HL-60 (cell line): ENCODE data around the gene C11orf97.

Experiments used
- GABPA ChIP-seq: IDR thresholded peaks from 2 replicates; pipeline ENCODE4 v1.6.1; 2012; ENCODE audit warnings: low read depth
- POLR2AphosphoS5 ChIP-seq: IDR thresholded peaks from 2 replicates; pipeline ENCODE4 v1.6.1; 2012; ENCODE audit warnings: low read depth
- TF ChIP-seq, protein P1 (sequence below): IDR thresholded peaks from one replicate; pipeline ENCODE4 v1.5.1; 2011; ENCODE audit warnings: low read length, control low read depth, inconsistent platforms; ENCODE audit not compliant: insufficient read depth

DNA sequence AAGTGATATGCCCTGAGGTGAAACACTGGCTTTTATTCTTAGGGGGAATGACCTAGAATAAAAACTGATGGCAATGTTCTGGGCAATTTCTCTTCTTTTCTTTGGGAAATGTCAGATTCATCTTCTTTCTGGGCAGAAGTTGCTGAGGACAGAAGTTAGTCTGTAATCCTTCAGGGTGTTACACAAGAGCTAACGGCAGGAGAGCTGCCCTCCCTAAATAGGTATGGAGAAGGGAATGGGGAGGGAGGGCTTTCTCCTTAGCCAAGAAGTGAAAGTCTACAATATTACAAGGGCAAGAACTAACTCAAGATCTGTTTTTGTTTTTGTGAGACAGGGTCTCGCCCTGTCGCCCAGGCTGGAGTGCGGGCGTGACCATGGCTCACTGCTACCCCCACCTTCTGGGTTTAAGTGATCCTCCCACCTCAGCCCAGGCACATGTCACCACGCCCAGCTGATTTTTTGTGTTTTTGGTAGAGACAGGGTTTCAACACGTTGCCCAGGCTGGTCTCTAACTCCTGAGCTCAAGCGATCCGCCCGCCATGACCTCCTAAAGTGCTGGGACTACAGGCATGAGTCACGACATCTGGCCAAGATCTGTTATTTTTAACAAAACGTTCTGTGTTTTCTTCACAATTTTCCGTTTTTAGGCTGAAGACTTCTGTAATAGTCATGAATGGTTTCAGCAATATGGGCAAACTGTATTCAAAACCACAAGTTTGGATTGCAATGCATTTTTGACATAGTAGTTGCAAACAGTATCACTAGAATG, 62.1 kb downstream of the C11orf97 start:
- TF ChIP-seq GABPA = peak; percentile 34; the same call in 1 of the 2 replicates
- TF ChIP-seq, protein P1, sequence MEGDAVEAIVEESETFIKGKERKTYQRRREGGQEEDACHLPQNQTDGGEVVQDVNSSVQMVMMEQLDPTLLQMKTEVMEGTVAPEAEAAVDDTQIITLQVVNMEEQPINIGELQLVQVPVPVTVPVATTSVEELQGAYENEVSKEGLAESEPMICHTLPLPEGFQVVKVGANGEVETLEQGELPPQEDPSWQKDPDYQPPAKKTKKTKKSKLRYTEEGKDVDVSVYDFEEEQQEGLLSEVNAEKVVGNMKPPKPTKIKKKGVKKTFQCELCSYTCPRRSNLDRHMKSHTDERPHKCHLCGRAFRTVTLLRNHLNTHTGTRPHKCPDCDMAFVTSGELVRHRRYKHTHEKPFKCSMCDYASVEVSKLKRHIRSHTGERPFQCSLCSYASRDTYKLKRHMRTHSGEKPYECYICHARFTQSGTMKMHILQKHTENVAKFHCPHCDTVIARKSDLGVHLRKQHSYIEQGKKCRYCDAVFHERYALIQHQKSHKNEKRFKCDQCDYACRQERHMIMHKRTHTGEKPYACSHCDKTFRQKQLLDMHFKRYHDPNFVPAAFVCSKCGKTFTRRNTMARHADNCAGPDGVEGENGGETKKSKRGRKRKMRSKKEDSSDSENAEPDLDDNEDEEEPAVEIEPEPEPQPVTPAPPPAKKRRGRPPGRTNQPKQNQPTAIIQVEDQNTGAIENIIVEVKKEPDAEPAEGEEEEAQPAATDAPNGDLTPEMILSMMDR = no peak
- TF ChIP-seq POLR2AphosphoS5 = peak; percentile 91; the same call in 1 of the 2 replicates
